WTC11 (cell line): ENCODE data around the gene GAB1.

Experiments
- CREM ChIP-seq: sonication (generic); formaldehyde crosslinking; IDR thresholded peaks from 2 replicates; pipeline ENCODE4 v1.8.1; 2022; ENCODE audit warnings: mild to moderate bottlenecking, missing genetic modification reagents, moderate library complexity
- CTCF ChIP-seq: fragments of 200-600 bp; IDR thresholded peaks from 2 replicates; pipeline ENCODE4 v1.8.0; 2022; ENCODE audit warnings: antibody characterized with exemption
- E2F5 ChIP-seq: sonication (generic); formaldehyde crosslinking; IDR thresholded peaks from 2 replicates; pipeline ENCODE4 v1.8.1; 2022; ENCODE audit warnings: mild to moderate bottlenecking, moderate library complexity, missing genetic modification reagents
- FOXP1 ChIP-seq: sonication (generic); formaldehyde crosslinking; IDR thresholded peaks from 2 replicates; pipeline ENCODE4 v1.8.0; 2022; ENCODE audit warnings: missing genetic modification reagents, mild to moderate bottlenecking, moderate library complexity, borderline replicate concordance
- GABPB1 ChIP-seq: sonication (generic); formaldehyde crosslinking; IDR thresholded peaks from 2 replicates; pipeline ENCODE4 v1.8.1; 2023; ENCODE audit warnings: mild to moderate bottlenecking, missing genetic modification reagents
- IRF1 ChIP-seq: sonication (generic); formaldehyde crosslinking; IDR thresholded peaks from 2 replicates; pipeline ENCODE4 v1.8.0; 2023; ENCODE audit warnings: missing genetic modification reagents
- IRF2 ChIP-seq: sonication (generic); formaldehyde crosslinking; IDR thresholded peaks from 2 replicates; pipeline ENCODE4 v1.8.0; 2022; ENCODE audit warnings: low read depth, missing genetic modification reagents, borderline replicate concordance
- MAX ChIP-seq: sonication (generic); formaldehyde crosslinking; IDR thresholded peaks from 2 replicates; pipeline ENCODE4 v1.8.0; 2022; ENCODE audit warnings: mild to moderate bottlenecking, missing genetic modification reagents
- MXD4 ChIP-seq: fragments of 250-450 bp; sonication (Bioruptor Pico); IDR thresholded peaks from 2 replicates; pipeline ENCODE4 v1.8.0; 2021; ENCODE audit warnings: mild to moderate bottlenecking, moderate library complexity, borderline replicate concordance
- NR2C2 ChIP-seq: sonication (generic); formaldehyde crosslinking; IDR thresholded peaks from 2 replicates; pipeline ENCODE4 v1.8.0; 2022; ENCODE audit warnings: mild to moderate bottlenecking, missing genetic modification reagents
- RELA ChIP-seq: sonication (generic); formaldehyde crosslinking; IDR thresholded peaks from 2 replicates; pipeline ENCODE4 v1.8.1; 2022; ENCODE audit warnings: missing genetic modification reagents, mild to moderate bottlenecking, borderline replicate concordance

GRCh38 chr4:143406523-143406922 is 69.8 kb downstream of the GAB1 start:
- no peak for TF ChIP-seq CTCF
- no peak for TF ChIP-seq E2F5 (CRISPR knock-in tag)
- no peak for TF ChIP-seq CREM (CRISPR knock-in tag)
- no peak for TF ChIP-seq MXD4 (CRISPR knock-in tag)
- TF ChIP-seq GABPB1 (CRISPR knock-in tag), result no peak
- no peak for TF ChIP-seq FOXP1
- TF ChIP-seq NR2C2 (CRISPR knock-in tag), result no peak
- TF ChIP-seq MAX (CRISPR knock-in tag), result no peak
- TF ChIP-seq IRF2, result no peak
- TF ChIP-seq RELA (CRISPR knock-in tag), result no peak
- no peak for TF ChIP-seq IRF1 (CRISPR knock-in tag)
